Neural progenitor cell (in vitro differentiated cells): ENCODE measurements around the gene RBM12. TPM values are rescaled to one million over a fixed set of nuclear protein-coding genes. Genes with fewer than 3 reads are reported as not detected.

Experiments
- DNase-seq: peaks from one replicate; pipeline ENCODE4 v3.0.0-alpha.2; 2016; ENCODE audit warnings: low spot score
- H2AFZ ChIP-seq: fragments of 200-600 bp; sonication (generic); replicated peaks from 2 replicates; pipeline ENCODE4 v1.6.1; 2016; ENCODE audit warnings: antibody characterized with exemption
- H3F3A ChIP-seq: fragments of 200-600 bp; sonication (generic); 2 replicates; pipeline ENCODE4 v1.6.1; 2016; ENCODE audit warnings: antibody characterized with exemption, low read depth
- H3K27ac ChIP-seq: fragments of 200-600 bp; sonication (generic); 2 replicates; pipeline ENCODE4 v1.5.1; 2016; ENCODE audit warnings: mild to moderate bottlenecking
- H3K27me3 ChIP-seq: fragments of 200-600 bp; sonication (generic); 2 replicates; pipeline ENCODE4 v1.6.1; 2016; ENCODE audit warnings: mild to moderate bottlenecking, moderate library complexity
- H3K36me3 ChIP-seq: fragments of 200-600 bp; sonication (generic); 2 replicates; pipeline ENCODE4 v1.5.1; 2016
- H3K4me1 ChIP-seq: fragments of 200-600 bp; sonication (generic); 2 replicates; pipeline ENCODE4 v1.6.1; 2016; ENCODE audit warnings: mixed run types
- H3K4me2 ChIP-seq: fragments of 200-600 bp; sonication (generic); 2 replicates; pipeline ENCODE4 v1.6.1; 2016
- H3K4me3 ChIP-seq: fragments of 200-600 bp; sonication (generic); 2 replicates; pipeline ENCODE4 v1.5.1; 2016
- H3K79me2 ChIP-seq: fragments of 200-600 bp; sonication (generic); 2 replicates; pipeline ENCODE4 v1.6.1; 2016; ENCODE audit warnings: low read depth
- H3K9ac ChIP-seq: fragments of 200-600 bp; sonication (generic); 2 replicates; pipeline ENCODE4 v1.6.1; 2016
- H3K9me3 ChIP-seq: fragments of 200-600 bp; sonication (generic); 2 replicates; pipeline ENCODE4 v1.5.1; 2016; ENCODE audit warnings: low read depth
- H4K20me1 ChIP-seq: fragments of 200-600 bp; sonication (generic); 2 replicates; pipeline ENCODE4 v1.6.1; 2016; ENCODE audit warnings: low read depth
- H3K27ac Mint-ChIP-seq: 3 replicates; pipeline ENCODE4 v1.8.0; 2021; ENCODE audit warnings: mixed read lengths
- H3K27me3 Mint-ChIP-seq: 2 replicates; pipeline ENCODE4 v1.8.0; 2022; ENCODE audit warnings: low read depth, mild to moderate bottlenecking, inconsistent platforms, moderate library complexity, mixed read lengths; ENCODE audit not compliant: insufficient read depth
- H3K36me3 Mint-ChIP-seq: 3 replicates; pipeline ENCODE4 v1.8.0; 2021; ENCODE audit warnings: mixed read lengths
- H3K4me1 Mint-ChIP-seq: 3 replicates; pipeline ENCODE4 v1.8.0; 2021; ENCODE audit warnings: mixed read lengths
- H3K4me3 Mint-ChIP-seq: 3 replicates; pipeline ENCODE4 v1.8.0; 2021; ENCODE audit warnings: mild to moderate bottlenecking, moderate library complexity, mixed read lengths
- H3K9me3 Mint-ChIP-seq: 3 replicates; pipeline ENCODE4 v1.8.0; 2020; ENCODE audit warnings: mixed read lengths
- EZH2 ChIP-seq: fragments of 200-600 bp; sonication (generic); IDR thresholded peaks from 2 replicates; pipeline ENCODE4 v1.6.1; 2017; ENCODE audit warnings: antibody characterized with exemption, mild to moderate bottlenecking, moderate library complexity
- EZH2phosphoT487 ChIP-seq: fragments of 200-600 bp; sonication (generic); IDR thresholded peaks from 2 replicates; pipeline ENCODE4 v1.6.1; 2017; ENCODE audit warnings: antibody characterized with exemption
- total RNA-seq: library from RNA; depleted of rRNA; stranded (reverse); fragments of >200 nt; gene quantifications from 2 replicates; pipeline ENCODE4 v1.2.3, GENCODE V29; 2015; ENCODE audit warnings: low replicate concordance
- TF ChIP-seq, protein P1 (sequence below): fragments of 200-600 bp; sonication (generic); IDR thresholded peaks from 2 replicates; pipeline ENCODE4 v1.5.1; 2017; ENCODE audit warnings: antibody characterized with exemption, mild to moderate bottlenecking

The RBM12 gene
- total RNA-seq, 1 donor from 2014 or later, result 112 TPM

GRCh38 chr20:35630636-35631035, 34.1 kb downstream of the RBM12 start:
- no peak overlapping the region for H3K4me3 ChIP-seq
- TF ChIP-seq EZH2 (no peak), EZH2phosphoT487 (no peak)
- TF ChIP-seq, protein P1, sequence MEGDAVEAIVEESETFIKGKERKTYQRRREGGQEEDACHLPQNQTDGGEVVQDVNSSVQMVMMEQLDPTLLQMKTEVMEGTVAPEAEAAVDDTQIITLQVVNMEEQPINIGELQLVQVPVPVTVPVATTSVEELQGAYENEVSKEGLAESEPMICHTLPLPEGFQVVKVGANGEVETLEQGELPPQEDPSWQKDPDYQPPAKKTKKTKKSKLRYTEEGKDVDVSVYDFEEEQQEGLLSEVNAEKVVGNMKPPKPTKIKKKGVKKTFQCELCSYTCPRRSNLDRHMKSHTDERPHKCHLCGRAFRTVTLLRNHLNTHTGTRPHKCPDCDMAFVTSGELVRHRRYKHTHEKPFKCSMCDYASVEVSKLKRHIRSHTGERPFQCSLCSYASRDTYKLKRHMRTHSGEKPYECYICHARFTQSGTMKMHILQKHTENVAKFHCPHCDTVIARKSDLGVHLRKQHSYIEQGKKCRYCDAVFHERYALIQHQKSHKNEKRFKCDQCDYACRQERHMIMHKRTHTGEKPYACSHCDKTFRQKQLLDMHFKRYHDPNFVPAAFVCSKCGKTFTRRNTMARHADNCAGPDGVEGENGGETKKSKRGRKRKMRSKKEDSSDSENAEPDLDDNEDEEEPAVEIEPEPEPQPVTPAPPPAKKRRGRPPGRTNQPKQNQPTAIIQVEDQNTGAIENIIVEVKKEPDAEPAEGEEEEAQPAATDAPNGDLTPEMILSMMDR, result no peak
- H3K36me3 ChIP-seq, result peaks cover 19% of the 10 kb centered on the region
- no peak overlapping the region for H3K4me3 Mint-ChIP-seq
- peaks cover 31% of the 10 kb centered on the region for H3K79me2 ChIP-seq
- peaks cover 33% of the 10 kb centered on the region for H4K20me1 ChIP-seq
- no peaks in the 10 kb centered on the region for H3K4me1 ChIP-seq
- no peak overlapping the region for H3K27ac ChIP-seq
- DNase-seq, result no peak
- no peak overlapping the region for H3K9ac ChIP-seq
- H3K4me1 Mint-ChIP-seq, result no peaks in the 10 kb centered on the region
- no peak overlapping the region for H3K27ac Mint-ChIP-seq
- H3K9me3 ChIP-seq, result no peaks in the 10 kb centered on the region
- H3K27me3 ChIP-seq, result no peaks in the 10 kb centered on the region
- H3F3A ChIP-seq, result peaks cover 8% of the 10 kb centered on the region
- H2AFZ ChIP-seq, result no peak overlapping the region
- H3K27me3 Mint-ChIP-seq, result peaks cover 8% of the 10 kb centered on the region
- H3K4me2 ChIP-seq, result no peak overlapping the region
- no peaks in the 10 kb centered on the region for H3K9me3 Mint-ChIP-seq
- peaks cover 39% of the 10 kb centered on the region for H3K36me3 Mint-ChIP-seq

- no peaks in the 10 kb centered on the region for H3K9me3 Mint-ChIP-seq
- Histone ChIP-seq H3K4me2 (no peak overlapping the region), H4K20me1 (peaks cover 31% of the 10 kb centered on the region), H3F3A (peaks cover 8% of the 10 kb centered on the region), H3K27ac (no peak overlapping the region), H3K4me1 (no peaks in the 10 kb centered on the region), H3K4me3 (no peak overlapping the region), H3K9ac (no peak overlapping the region), H3K9me3 (no peaks in the 10 kb centered on the region), H3K27me3 (no peaks in the 10 kb centered on the region), H3K79me2 (peaks cover 20% of the 10 kb centered on the region), H3K36me3 (peaks cover 23% of the 10 kb centered on the region), H2AFZ (no peak overlapping the region)
- peaks cover 8% of the 10 kb centered on the region for H3K27me3 Mint-ChIP-seq
- H3K36me3 Mint-ChIP-seq, result peaks cover 38% of the 10 kb centered on the region
- H3K4me1 Mint-ChIP-seq, result no peaks in the 10 kb centered on the region
- no peak overlapping the region for H3K27ac Mint-ChIP-seq
- TF ChIP-seq, protein P1, result no peak
- no peak for TF ChIP-seq EZH2
- TF ChIP-seq EZH2phosphoT487, result no peak
- no peak overlapping the region for H3K4me3 Mint-ChIP-seq
- DNase-seq, result no peak
These were observed 35.1 kb downstream of the RBM12 start for GRCh38 chr20:35629427-35630145.

- H3K4me1 ChIP-seq, result no peaks in the 10 kb centered on the region
- no peak overlapping the region for H2AFZ ChIP-seq
- no peaks in the 10 kb centered on the region for H3K4me1 Mint-ChIP-seq
- no peaks in the 10 kb centered on the region for H3K9me3 Mint-ChIP-seq
- DNase-seq, result no peak
- no peak for TF ChIP-seq EZH2phosphoT487
- TF ChIP-seq, protein P1, result no peak
- peaks cover 8% of the 10 kb centered on the region for H3K27me3 Mint-ChIP-seq
- H3K36me3 Mint-ChIP-seq, result peaks cover 36% of the 10 kb centered on the region
- no peaks in the 10 kb centered on the region for H3K9me3 ChIP-seq
- no peaks in the 10 kb centered on the region for H3K27me3 ChIP-seq
- H3K27ac Mint-ChIP-seq, result no peak overlapping the region
- no peak overlapping the region for H3K27ac ChIP-seq
- no peak overlapping the region for H3K4me3 Mint-ChIP-seq
- H3F3A ChIP-seq, result peaks cover 25% of the 10 kb centered on the region
- H3K4me3 ChIP-seq, result no peak overlapping the region
- H3K4me2 ChIP-seq, result no peak overlapping the region
- peaks cover 26% of the 10 kb centered on the region for H3K36me3 ChIP-seq
- H3K79me2 ChIP-seq, result no peaks in the 10 kb centered on the region
- H3K9ac ChIP-seq, result no peak overlapping the region
- peaks cover 12% of the 10 kb centered on the region for H4K20me1 ChIP-seq
These were observed 37.6 kb downstream of the RBM12 start for GRCh38 chr20:35627121-35627520.
